Pons (tissue), 1 donor: ENCODE measurements around the gene EVPL.
"Not testable (repeated sequence)": the region's sequence is repeated elsewhere in the genome, so short reads cannot be mapped to it uniquely, and the experiment has no call there.

Source experiments
- DNase-seq: peaks from one replicate; pipeline ENCODE4 v3.0.0-alpha.2; 2016; ENCODE audit warnings: low spot score

EVPL gene

GRCh38 chr17:75996665-75997590 is 30.2 kb downstream of the EVPL start:
- DNase-seq, result peak; percentile 42

GRCh38 chr17:75995385-75995925 is 31.7 kb downstream of the EVPL start:
- DNase-seq, result no peak

DNA sequence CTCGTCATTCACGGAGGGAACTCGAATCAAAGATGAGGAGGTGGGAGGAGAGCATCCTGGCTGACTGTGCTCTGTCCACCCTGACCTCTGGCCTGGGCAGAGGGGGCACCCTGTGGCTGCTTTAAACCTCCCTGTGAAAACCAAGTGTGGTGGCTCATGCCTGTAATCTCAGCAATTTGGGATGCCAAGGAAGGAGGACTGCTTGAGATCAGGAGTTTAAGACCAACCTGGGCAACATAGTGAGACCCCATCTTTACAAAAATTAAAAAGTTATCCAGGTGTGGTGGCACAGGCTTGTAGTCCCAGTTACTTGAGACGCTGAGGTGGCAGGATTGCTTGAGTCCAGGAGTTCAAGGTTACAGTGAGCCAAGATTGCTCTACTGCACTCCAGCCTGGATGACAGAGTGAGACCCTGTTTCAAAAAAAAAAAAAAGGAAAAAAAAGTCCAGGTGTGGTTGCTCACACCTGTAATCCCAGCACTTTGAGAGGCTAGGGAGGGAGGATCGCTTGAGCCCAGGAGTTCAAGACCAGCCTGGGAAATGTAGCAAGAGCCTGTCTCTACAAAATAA is 32.2 kb downstream of the EVPL start:
- no peak for DNase-seq

DNA sequence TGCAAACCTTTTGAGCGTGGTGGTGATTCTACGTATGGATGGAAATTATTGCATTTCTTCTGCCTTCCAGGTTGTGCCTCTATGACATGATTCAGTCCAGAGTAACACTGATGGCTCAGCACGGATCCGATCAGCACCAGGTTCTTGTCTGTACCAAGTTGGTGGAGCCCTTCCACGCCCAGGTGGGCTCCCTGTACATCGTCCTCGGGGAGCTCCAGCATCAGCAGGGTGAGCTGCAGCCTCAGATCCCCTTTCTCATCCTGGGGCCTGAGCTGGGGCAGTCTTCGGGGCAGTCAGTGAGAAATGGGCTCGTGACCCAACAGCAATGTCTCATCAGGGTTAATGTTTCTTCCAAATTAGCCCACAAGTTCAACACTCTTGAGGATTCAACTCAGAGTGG is 35.7 kb downstream of the EVPL start:
- DNase-seq, result no peak

DNA sequence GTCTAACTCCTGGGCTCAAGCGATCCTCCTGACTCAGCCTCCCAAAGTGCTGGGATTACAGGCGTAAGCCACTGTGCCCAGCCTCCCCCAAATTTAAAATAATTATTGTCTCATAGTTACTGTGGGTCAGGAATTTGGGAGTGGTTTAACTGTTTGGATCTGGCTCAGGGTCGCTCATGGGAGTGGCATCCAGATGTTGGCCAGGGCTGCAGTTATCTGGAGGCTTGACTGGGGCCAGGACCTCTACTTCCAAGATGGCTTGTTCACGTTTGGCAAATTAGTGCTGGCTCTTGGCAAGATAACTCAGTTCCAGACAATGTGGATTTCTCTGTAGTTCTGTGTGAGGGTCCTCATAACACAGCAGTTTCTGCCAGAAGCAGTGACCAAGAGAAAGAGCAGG is 40.1 kb downstream of the EVPL start:
- DNase-seq, result no peak

DNA sequence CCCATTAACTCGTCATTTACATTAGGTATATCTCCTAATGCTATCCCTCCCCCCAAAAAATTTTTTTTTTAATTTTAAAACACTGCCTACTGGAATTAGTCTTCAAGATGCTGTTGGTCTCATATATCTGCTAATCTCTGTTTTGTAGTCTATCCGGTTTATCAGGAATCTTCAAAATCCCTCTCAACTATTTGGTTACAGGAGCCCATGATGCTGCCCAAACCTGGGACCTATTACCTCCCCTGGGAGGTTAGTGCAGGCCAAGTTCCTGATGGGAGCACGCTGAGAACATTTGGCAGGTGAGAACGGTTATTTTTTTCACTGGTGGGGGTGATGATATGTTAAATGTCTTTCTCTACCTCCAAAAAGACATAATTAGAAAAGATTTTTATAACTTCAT is 41.1 kb downstream of the EVPL start:
- DNase-seq, result no peak

- no peak for DNase-seq
Measured at GRCh38 chr17:75983501-75984181, 43.5 kb downstream of the EVPL start.

DNA sequence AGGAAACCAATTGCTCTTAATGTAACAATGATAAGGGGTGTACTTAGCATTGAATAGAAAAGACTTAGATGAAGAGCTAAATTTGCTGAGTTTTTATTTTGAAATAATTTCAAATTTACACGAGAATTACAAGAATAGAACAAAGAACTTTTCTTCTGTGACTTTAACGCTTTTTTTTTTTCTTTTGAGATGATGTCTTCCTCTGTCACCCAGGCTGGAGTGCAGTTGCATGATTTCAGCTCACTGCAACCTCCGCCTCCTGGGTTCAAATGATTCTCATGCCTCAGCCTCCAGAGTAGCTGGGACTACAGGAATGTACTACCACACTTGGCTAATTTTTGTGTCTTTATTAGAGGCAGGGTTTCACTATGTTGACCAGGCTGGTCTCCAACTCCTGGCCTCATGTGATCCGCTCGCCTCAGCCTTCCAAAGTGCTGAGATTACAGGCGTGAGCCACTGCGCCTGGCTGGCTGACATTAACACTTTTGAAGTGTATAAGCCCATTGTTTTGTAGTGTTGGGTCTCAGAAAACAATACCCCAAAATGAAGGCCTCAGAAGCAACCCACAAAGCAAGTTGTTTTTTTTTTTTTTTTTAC is 46.0 kb downstream of the EVPL start:
- no peak for DNase-seq

DNA sequence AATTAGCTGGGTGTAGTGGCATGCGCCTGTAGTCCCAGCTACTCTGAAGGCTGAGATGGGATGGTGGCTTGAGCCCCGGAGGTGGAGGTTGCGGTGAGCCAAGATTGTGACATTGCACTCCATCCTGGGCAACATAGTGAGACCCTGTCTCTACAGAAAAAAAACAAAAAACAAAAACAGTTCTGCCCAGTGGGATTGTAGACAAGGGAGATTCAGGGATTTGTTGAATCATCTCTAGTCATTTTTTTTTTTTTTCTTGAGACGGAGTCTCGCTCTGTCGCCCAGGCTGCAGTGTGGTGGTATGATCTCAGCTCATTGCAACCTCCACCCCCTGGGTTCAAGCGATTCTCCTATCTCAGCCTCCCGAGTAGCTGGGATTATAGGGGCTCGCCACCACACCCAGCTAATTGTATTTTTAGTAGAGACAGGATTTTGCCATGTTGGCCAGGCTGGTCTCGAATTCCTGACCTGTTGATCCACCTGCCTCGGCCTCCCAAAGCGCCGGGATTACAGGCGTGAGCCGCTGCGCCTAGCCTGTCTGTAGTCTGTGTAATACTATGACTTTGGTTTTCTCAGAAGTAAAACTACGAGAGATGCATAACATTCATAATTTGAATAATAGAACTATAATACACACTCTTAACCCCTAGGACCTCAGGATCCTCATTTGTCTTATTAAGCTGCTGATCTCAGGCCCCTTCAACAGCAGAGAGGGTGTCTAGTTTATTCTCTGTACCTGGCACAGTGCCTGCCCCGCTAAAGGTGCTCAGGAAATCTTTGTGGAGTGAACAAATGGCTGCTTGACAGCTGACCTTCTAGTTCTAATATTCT is 46.7 kb downstream of the EVPL start:
- no peak for DNase-seq

DNA sequence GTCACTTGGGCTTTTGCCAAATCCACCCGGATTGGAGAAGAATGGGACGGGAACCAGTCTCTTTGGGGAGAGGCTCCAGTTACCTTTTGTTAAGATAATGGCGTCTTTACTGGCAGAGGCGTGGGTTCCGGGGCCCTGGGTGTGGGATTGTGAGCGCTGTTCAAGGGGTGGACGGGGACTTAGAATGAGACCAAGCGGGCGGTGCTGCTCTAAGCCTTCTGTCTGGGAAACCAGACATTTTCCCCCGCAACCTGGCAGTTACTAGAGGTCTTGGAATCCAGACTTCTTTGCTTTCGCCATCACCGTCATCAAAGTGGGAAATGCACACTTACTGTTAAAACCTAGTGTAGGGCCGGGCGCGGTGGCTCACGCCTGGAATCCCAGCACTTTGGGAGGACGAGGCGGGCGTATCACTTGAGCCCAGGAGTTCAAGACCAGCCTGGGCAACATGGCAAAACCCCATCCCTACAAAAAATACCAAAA is 47.4 kb downstream of the EVPL start:
- DNase-seq, result no peak

DNA sequence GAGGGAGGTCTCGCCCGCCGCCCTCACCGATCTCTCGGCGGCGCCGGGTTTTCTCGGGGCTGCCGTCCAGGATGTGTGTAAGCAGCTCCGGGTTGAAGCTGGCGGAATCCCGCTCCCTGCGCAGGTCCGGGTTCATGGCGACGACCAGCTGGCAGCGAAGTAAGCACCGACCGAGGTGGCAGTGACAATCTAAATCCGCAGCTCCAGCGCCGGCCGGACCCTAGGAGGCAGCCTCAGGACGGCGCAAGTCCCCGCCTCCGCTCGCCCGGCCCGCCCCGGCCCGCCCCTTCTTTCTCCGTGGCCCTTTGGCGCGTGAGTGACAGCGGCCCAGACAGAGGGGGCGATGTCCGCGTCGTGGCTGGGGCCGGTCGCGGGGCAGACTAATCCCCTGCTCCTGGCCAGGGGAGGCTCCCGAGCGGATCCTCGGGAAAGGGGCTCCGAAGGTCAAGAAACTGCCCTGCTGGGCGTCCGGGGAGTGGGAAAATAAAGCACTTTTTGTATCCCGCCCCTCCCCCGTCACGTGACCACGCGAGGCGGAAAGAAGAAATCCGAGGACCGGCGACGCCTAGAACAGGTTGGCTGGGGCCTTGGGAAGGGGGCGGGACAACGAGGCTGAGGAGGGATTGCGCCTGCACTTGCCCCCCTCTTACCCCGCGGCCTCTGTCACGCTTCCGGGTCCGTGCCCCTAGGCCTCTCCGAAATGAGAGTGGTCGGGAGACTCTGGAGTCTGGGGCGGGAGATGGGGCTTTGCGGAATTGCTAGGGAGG is 48.0 kb downstream of the EVPL start, which contains the start of the genes ACOX1 and TEN1:
ACOX1 (minus strand) TSS at position 229 of the 767 bp plus-strand sequence; CDS start at position 136, 93 bp downstream.
TEN1 (plus strand) TSS at position 303 of the 767 bp plus-strand sequence. CDS start 6,953 bp downstream, outside the sequence.
- peak; percentile 95 for DNase-seq

- DNase-seq, result no peak
Measured at GRCh38 chr17:75976175-75976848, 50.8 kb downstream of the EVPL start.

DNA sequence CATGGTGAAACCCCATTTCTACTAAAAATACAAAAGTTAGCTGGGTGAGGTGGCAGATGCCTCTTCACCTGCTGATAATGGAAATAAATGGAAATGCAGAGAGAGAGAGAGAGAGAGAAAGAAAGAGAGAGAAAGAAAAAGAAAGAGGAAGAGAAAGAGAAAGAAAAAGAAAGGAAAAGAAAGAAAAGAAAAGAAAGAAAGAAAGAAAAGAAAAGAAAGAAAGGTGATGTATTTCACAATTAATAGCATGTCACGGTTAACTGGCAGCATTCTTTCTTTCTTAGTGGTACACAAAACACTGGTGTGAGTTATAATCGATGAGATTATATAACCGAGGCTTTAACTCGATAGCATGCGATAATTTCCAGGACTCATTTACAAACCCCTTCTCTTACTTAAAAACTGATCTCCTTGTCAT is 51.3 kb downstream of the EVPL start:
- DNase-seq, result no peak

DNA sequence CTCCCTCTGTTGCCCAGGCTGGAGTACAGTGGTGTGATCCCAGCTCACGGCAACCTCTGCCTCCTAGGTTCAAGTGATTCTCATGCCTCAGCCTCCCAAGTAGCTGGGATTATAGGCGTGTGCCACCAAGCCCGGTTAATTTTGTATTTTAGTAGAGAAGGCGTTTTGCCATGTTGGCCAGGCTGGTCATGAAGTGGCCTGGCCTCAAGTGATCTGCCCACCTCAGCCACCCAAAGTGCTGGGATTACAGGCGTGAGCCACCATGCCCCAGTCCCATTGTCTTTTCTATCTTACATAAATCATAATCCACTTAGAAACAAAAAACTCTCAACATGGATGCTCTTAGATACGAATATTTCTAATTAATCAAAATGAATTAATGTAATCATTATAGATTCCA is 51.9 kb downstream of the EVPL start:
- DNase-seq, result not testable (repeated sequence)

- no peak for DNase-seq
Measured at GRCh38 chr17:75970626-75971025, 56.5 kb downstream of the EVPL start.

DNA sequence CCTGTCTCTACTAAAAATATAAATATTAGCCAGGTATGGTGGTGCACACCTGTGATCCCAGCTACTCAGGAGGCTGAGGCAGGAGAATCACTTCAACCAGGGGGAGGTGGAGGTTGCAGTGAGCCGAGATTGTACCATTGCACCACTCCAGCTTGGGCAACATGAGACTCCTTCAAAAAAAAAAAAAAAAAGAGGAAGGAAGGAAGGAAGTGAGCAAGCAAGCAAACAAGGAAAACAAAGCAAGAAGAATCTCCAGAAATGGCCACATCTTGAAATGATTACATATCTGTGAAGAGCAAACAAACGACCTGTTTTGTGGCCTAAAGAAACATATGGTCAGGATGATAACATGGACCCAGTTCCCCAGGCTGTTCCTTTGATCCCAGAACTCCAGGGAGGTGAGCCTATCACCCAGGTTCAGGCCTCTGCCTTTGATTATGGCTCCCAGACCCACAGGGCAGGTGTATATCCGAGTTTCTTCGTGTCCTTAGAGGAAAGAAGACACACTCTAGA is 57.0 kb downstream of the EVPL start:
- DNase-seq, result no peak

- DNase-seq, result not testable (repeated sequence)
Measured at GRCh38 chr17:75969044-75969443, 58.1 kb downstream of the EVPL start.

GRCh38 chr17:75965468-75965867 is 61.6 kb downstream of the EVPL start:
- DNase-seq, result no peak

GRCh38 chr17:75959839-75960511 is 67.1 kb downstream of the EVPL start:
- no peak for DNase-seq
